Neural crest cell (in vitro differentiated cells): Measurements from ENCODE around the gene ZMAT5. TPM values are rescaled to one million over a fixed set of nuclear protein-coding genes. Genes with fewer than 3 reads are reported as not detected.

ENCODE experiments used
- DNase-seq: peaks from one replicate; pipeline ENCODE4 v3.0.0; 2021; ENCODE audit warnings: low read depth, mixed read lengths, low spot score
- H3K27ac Mint-ChIP-seq: one replicate; pipeline ENCODE4 v1.8.0; 2021; ENCODE audit warnings: mild to moderate bottlenecking, mixed read lengths; ENCODE audit not compliant: unreplicated experiment
- H3K27me3 Mint-ChIP-seq: 2 replicates; pipeline ENCODE4 v1.8.0; 2021; ENCODE audit warnings: low read depth, mild to moderate bottlenecking, mixed read lengths
- H3K36me3 Mint-ChIP-seq: 2 replicates; pipeline ENCODE4 v1.8.0; 2021; ENCODE audit warnings: low read depth, mild to moderate bottlenecking, mixed read lengths
- H3K4me1 Mint-ChIP-seq: 2 replicates; pipeline ENCODE4 v1.8.0; 2021; ENCODE audit warnings: mixed read lengths
- H3K4me3 Mint-ChIP-seq: one replicate; pipeline ENCODE4 v1.8.0; 2021; ENCODE audit warnings: mild to moderate bottlenecking, mixed read lengths
- H3K9me3 Mint-ChIP-seq: 2 replicates; pipeline ENCODE4 v1.8.0; 2021; ENCODE audit warnings: mixed read lengths
- CTCF ChIP-seq: fragments of 200-600 bp; sonication (generic); conservative IDR thresholded peaks from 2 replicates; pipeline ENCODE4 v1.5.0; 2021; ENCODE audit warnings: antibody characterized with exemption, mild to moderate bottlenecking
- total RNA-seq: library from RNA; stranded (reverse); gene quantifications from 2 replicates; pipeline ENCODE4 v1.2.1, GENCODE V29; 2021

ZMAT5 gene
- total RNA-seq, 1 donor from 2014 or later = 25.3 TPM

GRCh38 chr22:29722151-29722550 lies 44.7 kb downstream of the ZMAT5 start:
- DNase-seq = no peak
- peaks cover 67% of the 10 kb centered on the region for H3K27me3 Mint-ChIP-seq
- no peaks in the 10 kb centered on the region for H3K9me3 Mint-ChIP-seq
- H3K36me3 Mint-ChIP-seq = no peaks in the 10 kb centered on the region
- no peak overlapping the region for H3K4me3 Mint-ChIP-seq
- H3K4me1 Mint-ChIP-seq = no peaks in the 10 kb centered on the region
- TF ChIP-seq CTCF = no peak
- H3K27ac Mint-ChIP-seq = no peak overlapping the region

GRCh38 chr22:29720811-29721323 lies 45.9 kb downstream of the ZMAT5 start:
- no peak for TF ChIP-seq CTCF
- Mint-ChIP-seq H3K27ac (no peak overlapping the region), H3K27me3 (peaks cover 76% of the 10 kb centered on the region), H3K4me3 (no peak overlapping the region), H3K9me3 (no peaks in the 10 kb centered on the region), H3K36me3 (no peaks in the 10 kb centered on the region), H3K4me1 (peaks cover 10% of the 10 kb centered on the region)
- no peak for DNase-seq

DNA sequence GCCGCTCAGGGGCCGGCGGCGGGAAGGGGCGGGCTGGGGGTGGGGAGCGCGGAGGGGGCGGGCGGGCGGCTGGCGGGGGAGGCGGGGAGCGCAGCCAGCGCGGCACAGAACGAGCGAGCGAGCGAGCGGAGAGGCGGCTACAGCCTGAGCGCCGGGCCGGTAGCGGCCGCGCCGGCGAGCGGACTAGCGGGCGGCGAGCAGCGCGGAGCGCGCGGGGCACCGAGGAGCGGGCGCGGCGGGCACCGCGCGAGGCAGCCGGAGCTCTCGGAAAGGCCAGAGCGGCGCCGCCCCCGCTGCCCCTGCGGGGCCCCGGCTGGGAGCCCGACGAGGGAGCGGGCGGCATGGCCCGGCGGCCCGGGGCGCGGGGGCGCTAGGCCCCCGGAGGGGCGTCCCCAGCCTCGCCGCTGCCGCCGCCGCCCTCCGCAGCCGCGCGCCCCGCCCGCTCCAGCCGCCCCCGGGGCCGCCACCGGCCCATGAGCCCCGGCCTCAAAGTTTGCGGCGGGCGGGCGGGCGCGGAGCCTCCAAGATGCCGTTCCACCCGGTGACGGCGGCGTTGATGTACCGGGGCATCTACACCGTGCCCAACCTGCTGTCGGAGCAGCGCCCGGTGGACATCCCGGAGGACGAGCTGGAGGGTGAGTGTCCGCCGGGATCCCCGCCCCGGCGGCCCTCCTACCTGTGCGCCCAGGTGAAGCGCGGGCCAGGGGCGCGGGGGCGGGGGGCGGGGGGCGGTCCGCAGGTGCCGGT lies 46.7 kb downstream of the ZMAT5 start, which contains the start of gene CABP7:
TSS of gene CABP7 (plus strand) at position 105 of the 747 bp plus-strand sequence. CDS start at position 527, 422 bp downstream.
- Mint-ChIP-seq H3K27me3 (peaks cover 74% of the 10 kb centered on the region), H3K9me3 (no peaks in the 10 kb centered on the region), H3K36me3 (no peaks in the 10 kb centered on the region), H3K4me1 (peaks cover 11% of the 10 kb centered on the region), H3K4me3 (no peak within 1 kb of the TSS), H3K27ac (no peak within 1 kb of the TSS)
- DNase-seq = no peak
- no peak for TF ChIP-seq CTCF

DNA sequence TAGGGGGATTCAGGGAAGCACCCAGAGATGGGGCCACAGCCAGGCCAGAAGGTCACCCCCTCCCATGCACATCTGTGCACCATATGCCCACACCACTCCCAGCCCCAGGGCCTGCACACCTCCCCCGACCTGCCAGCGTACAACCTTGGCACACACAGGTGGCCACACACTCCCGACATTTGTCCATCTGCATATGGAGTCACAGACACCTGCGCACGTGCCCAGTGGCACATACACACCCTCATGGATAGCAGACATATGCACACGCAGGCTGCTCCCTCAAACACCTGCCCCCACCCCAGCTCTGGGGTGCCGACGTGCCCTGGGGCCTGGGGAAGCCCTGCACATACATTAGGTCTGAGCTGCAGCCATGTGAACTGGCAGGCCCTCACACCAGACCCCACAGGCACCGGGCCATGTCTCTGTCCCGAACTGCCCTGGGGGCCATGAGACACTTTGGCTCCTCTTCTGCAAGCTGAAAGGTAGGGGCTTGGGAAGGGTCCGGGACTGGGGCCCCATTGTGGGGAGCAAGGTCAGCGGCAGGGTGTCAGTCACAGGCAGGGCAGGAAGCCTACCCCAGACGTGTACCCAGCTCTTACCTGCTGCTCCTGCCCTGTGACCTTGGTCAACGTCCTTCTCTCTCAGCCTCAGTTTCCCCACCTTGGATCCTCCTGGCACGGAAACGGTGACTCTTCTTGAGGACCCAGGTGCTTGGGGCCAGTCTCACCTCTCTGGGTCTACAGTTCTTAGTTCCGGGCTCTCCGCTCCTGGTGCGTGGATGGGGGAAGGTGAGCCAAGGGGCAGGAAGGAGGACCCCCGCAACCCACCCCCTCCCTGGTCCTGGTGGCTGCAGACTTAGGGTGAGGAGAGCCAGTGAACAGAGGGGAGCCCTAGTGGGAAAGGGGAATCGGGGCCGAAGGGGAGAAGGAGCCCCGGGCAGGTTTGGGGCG lies 47.6 kb downstream of the ZMAT5 start:
- no peak for DNase-seq
- TF ChIP-seq CTCF = no peak
- Mint-ChIP-seq H3K9me3 (no peaks in the 10 kb centered on the region), H3K4me1 (peaks cover 11% of the 10 kb centered on the region), H3K36me3 (no peaks in the 10 kb centered on the region), H3K4me3 (peak overlapping the region; percentile 78), H3K27me3 (peaks cover 80% of the 10 kb centered on the region), H3K27ac (no peak overlapping the region)

DNA sequence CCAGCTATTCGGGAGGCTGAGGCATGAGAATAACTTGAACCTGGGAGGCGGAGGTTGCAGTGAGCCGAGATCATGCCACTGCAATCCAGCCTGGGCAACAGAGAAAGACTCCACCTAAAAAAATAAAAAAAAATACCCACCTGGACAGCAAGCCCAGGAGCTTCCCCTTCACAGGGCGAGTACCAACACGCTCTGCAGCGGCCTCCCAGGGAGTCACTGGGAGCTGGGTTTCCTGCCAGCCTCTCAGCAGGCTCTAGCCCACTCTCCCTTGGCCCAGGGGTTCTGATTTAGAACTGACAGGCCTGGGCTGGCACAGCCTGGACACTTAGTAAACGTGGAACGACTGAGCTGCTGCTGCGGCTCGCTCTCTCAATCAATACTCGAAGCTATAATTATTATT lies 49.0 kb downstream of the ZMAT5 start:
- no peak for DNase-seq
- H3K27me3 Mint-ChIP-seq = peaks cover 72% of the 10 kb centered on the region
- TF ChIP-seq CTCF = no peak
- no peaks in the 10 kb centered on the region for H3K9me3 Mint-ChIP-seq
- peaks cover 11% of the 10 kb centered on the region for H3K4me1 Mint-ChIP-seq
- H3K4me3 Mint-ChIP-seq = no peak overlapping the region
- H3K36me3 Mint-ChIP-seq = no peaks in the 10 kb centered on the region
- H3K27ac Mint-ChIP-seq = no peak overlapping the region
